HEK293 (cell line): Measurements from ENCODE around the gene FOXK2.
"Not testable (repeated sequence)": the region's sequence is repeated elsewhere in the genome, so short reads cannot be mapped to it uniquely, and the experiment has no call there.

Experiments
- CTCF ChIA-PET: fragments of 350-600 bp; formaldehyde crosslinking; extraction: SDS; loops from one replicate; lab custom pipeline; 2021; ENCODE audit warnings: antibody characterized with exemption; lab: Yijun Ruan, JAX
- POLR2A ChIA-PET: fragments of 300-600 bp; formaldehyde crosslinking; extraction: SDS; loops from one replicate; lab custom pipeline; 2020; ENCODE audit warnings: antibody characterized with exemption, inconsistent platforms; lab: Yijun Ruan, JAX
- H3K27ac ChIP-seq: fragments of 200-500 bp; sonication (Bioruptor generic); 2 replicates; pipeline ENCODE4 v1.5.1; 2014; ENCODE audit warnings: low read depth, low read length, control low read depth, inconsistent platforms; ENCODE audit errors: extremely low read depth
- H3K36me3 ChIP-seq, 2 experiments: fragments of 200-500 bp in 1 of 2; sonication (Bioruptor generic) in 1 of 2; 1 replicate in 1 of 2; 2 replicates in 1 of 2; pipeline ENCODE4 v1.5.1; 2014 to 2017; ENCODE audit warnings: inconsistent platforms in 2 of 2, low read length in 2 of 2; ENCODE audit not compliant: control insufficient read depth in 2 of 2, insufficient read depth in 1 of 2
- H3K4me1 ChIP-seq: fragments of 200-500 bp; sonication (Bioruptor generic); 2 replicates; pipeline ENCODE4 v1.5.1; 2014; ENCODE audit warnings: mild to moderate bottlenecking, low read length, inconsistent platforms; ENCODE audit not compliant: control insufficient read depth, insufficient read depth
- H3K4me3 ChIP-seq: 2 replicates; pipeline ENCODE4 v1.5.1; 2011; ENCODE audit warnings: low read depth, mild to moderate bottlenecking, control low read depth, low read length, moderate library complexity
- H3K9me3 ChIP-seq: fragments of 200-500 bp; sonication (Bioruptor generic); 2 replicates; pipeline ENCODE4 v1.5.1; 2014; ENCODE audit warnings: low read depth, low read length, inconsistent platforms; ENCODE audit not compliant: control insufficient read depth, insufficient read depth
- GLIS2 ChIP-seq: fragments of 450-650 bp; formaldehyde crosslinking; IDR thresholded peaks from 2 replicates; pipeline ENCODE4 v1.5.1; 2016; ENCODE audit warnings: missing biosample characterization, missing genetic modification characterization
- PRDM4 ChIP-seq: fragments of 450-650 bp; formaldehyde crosslinking; IDR thresholded peaks from 2 replicates; pipeline ENCODE4 v1.5.1; 2017; ENCODE audit warnings: missing biosample characterization, missing genetic modification characterization
- PRDM6 ChIP-seq: fragments of 450-650 bp; formaldehyde crosslinking; IDR thresholded peaks from 2 replicates; pipeline ENCODE4 v1.5.1; 2017; ENCODE audit warnings: missing biosample characterization, missing genetic modification characterization
- ZBTB17 ChIP-seq: fragments of 450-650 bp; formaldehyde crosslinking; IDR thresholded peaks from 2 replicates; pipeline ENCODE4 v1.5.1; 2016; ENCODE audit warnings: missing biosample characterization, missing genetic modification characterization
- ZFP37 ChIP-seq: fragments of 450-650 bp; formaldehyde crosslinking; IDR thresholded peaks from 2 replicates; pipeline ENCODE4 v1.5.1; 2016; ENCODE audit warnings: missing biosample characterization, missing genetic modification characterization
- ZFP69B ChIP-seq: fragments of 450-650 bp; formaldehyde crosslinking; IDR thresholded peaks from 2 replicates; pipeline ENCODE4 v1.5.1; 2016; ENCODE audit warnings: missing biosample characterization, missing genetic modification characterization
- ZNF121 ChIP-seq: fragments of 450-650 bp; formaldehyde crosslinking; IDR thresholded peaks from 2 replicates; pipeline ENCODE4 v1.5.1; 2016; ENCODE audit warnings: missing biosample characterization, missing genetic modification characterization
- ZNF214 ChIP-seq: fragments of 450-650 bp; formaldehyde crosslinking; IDR thresholded peaks from 2 replicates; pipeline ENCODE4 v1.5.1; 2017; ENCODE audit warnings: missing biosample characterization, mild to moderate bottlenecking, missing genetic modification characterization, borderline replicate concordance
- ZNF362 ChIP-seq: fragments of 450-650 bp; formaldehyde crosslinking; IDR thresholded peaks from 2 replicates; pipeline ENCODE4 v1.5.1; 2016; ENCODE audit warnings: missing biosample characterization, missing genetic modification characterization
- ZNF416 ChIP-seq: fragments of 450-650 bp; formaldehyde crosslinking; IDR thresholded peaks from 2 replicates; pipeline ENCODE4 v1.5.1; 2016; ENCODE audit warnings: missing biosample characterization, missing genetic modification characterization

FOXK2 gene

GRCh38 chr17:82553210-82553930 lies 33.8 kb downstream of the FOXK2 start (continued):
- TF ChIP-seq ZFP69B (tag by site-specific recombination), result no peak
- TF ChIP-seq ZNF416 (tag by site-specific recombination), result no peak

GRCh38 chr17:82557510-82557909 lies 38.0 kb downstream of the FOXK2 start:
- H3K27ac ChIP-seq, CTCF ChIA-PET: not testable (repeated sequence)
- peak; percentile 83 for TF ChIP-seq ZNF121

GRCh38 chr17:82559566-82560251 lies 40.2 kb downstream of the FOXK2 start:
- TF ChIP-seq ZBTB17 (tag by site-specific recombination), result peak; percentile 76; the same call in 1 of the 2 replicates
- TF ChIP-seq PRDM6 (tag by site-specific recombination), result peak; percentile 76
- peak; percentile 93 for TF ChIP-seq ZNF362 (tag by site-specific recombination)
- no peak for TF ChIP-seq PRDM4 (tag by site-specific recombination)
- 0 out of 2 replicates have a peak, but pooled peaks have one; percentile 35 for TF ChIP-seq GLIS2 (tag by site-specific recombination)
- no peak for TF ChIP-seq ZNF214
- Histone ChIP-seq H3K27ac (no peak overlapping the region), H3K9me3 (no peaks in the 10 kb centered on the region), H3K4me3 (no peak overlapping the region), H3K4me1 (peaks cover 11% of the 10 kb centered on the region), H3K36me3 (peaks cover 14 to 23% of the 10 kb centered on the region in 2 experiments)
- ChIA-PET CTCF (interaction anchor here (0.5 to 0.7 kb wide), 6 partner anchors 18 to 333 kb away, joined by 3 to 5 read pairs (median 3); no protein-coding TSS in a partner anchor), POLR2A (interaction anchor here (0.6 to 0.7 kb wide), 2 partner anchors 17 to 103 kb away, joined by 7 read pairs; no protein-coding TSS in a partner anchor)

More at GRCh38 chr17:82557510-82557909, 38.0 kb downstream of the FOXK2 start:
- H3K36me3 ChIP-seq, result peaks cover 6 to 11% of the 10 kb centered on the region in 2 experiments; a peak in 2 of 3 replicates
- POLR2A ChIA-PET, H3K9me3 ChIP-seq, H3K4me3 ChIP-seq: not testable (repeated sequence)
- H3K4me1 ChIP-seq, result peaks cover 11% of the 10 kb centered on the region

GRCh38 chr17:82560252-82560642 lies 40.7 kb downstream of the FOXK2 start:
- no peak overlapping the region for H3K4me3 ChIP-seq
- ChIA-PET CTCF (interaction anchor here (0.5 to 0.6 kb wide), 2 partner anchors 18 to 96 kb away, joined by 3 to 5 read pairs; no protein-coding TSS in a partner anchor), POLR2A (interaction anchor here (0.7 kb wide), 1 partner anchor 102 kb away, joined by 7 read pairs; no protein-coding TSS in a partner anchor)
- no peak for TF ChIP-seq ZFP37 (tag by site-specific recombination)
- H3K27ac ChIP-seq, result no peak overlapping the region
- peaks cover 11% of the 10 kb centered on the region for H3K4me1 ChIP-seq
- peaks cover 19 to 25% of the 10 kb centered on the region in 2 experiments for H3K36me3 ChIP-seq
- no peaks in the 10 kb centered on the region for H3K9me3 ChIP-seq
